ENCODE data around the gene SMG7.
"Not testable (repeated sequence)": the region's sequence is repeated elsewhere in the genome, so short reads cannot be mapped to it uniquely, and the experiment has no call there.

Gene SMG7, protein sequence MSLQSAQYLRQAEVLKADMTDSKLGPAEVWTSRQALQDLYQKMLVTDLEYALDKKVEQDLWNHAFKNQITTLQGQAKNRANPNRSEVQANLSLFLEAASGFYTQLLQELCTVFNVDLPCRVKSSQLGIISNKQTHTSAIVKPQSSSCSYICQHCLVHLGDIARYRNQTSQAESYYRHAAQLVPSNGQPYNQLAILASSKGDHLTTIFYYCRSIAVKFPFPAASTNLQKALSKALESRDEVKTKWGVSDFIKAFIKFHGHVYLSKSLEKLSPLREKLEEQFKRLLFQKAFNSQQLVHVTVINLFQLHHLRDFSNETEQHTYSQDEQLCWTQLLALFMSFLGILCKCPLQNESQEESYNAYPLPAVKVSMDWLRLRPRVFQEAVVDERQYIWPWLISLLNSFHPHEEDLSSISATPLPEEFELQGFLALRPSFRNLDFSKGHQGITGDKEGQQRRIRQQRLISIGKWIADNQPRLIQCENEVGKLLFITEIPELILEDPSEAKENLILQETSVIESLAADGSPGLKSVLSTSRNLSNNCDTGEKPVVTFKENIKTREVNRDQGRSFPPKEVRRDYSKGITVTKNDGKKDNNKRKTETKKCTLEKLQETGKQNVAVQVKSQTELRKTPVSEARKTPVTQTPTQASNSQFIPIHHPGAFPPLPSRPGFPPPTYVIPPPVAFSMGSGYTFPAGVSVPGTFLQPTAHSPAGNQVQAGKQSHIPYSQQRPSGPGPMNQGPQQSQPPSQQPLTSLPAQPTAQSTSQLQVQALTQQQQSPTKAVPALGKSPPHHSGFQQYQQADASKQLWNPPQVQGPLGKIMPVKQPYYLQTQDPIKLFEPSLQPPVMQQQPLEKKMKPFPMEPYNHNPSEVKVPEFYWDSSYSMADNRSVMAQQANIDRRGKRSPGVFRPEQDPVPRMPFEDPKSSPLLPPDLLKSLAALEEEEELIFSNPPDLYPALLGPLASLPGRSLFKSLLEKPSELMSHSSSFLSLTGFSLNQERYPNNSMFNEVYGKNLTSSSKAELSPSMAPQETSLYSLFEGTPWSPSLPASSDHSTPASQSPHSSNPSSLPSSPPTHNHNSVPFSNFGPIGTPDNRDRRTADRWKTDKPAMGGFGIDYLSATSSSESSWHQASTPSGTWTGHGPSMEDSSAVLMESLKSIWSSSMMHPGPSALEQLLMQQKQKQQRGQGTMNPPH

GRCh38 chr1:183472488-183473216, at the start of gene SMG7:
Gene SMG7 (plus strand): TSS chr1:183472499. CDS start chr1:183472621, 122 bp downstream.
- no peak for DNase-seq (ENCODE audit: low read depth)

DNA sequence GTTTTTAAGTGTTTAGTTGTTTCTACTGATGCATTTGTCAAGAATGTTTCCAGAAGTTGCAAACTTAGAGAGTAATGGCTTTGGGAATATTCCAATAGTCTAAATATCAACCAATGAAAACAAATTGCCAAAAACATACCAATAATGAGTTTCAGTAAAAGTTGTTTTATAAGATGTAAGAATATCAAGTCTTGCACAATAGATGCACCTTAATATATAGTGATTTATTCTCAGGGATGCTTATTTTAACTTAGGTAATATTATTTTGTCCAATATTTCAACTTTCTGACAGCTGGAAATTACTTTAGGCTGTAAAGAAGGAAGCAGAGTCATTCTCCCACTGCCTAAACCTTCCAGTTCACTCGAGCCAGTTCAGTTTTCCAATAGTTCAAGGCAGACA, 48.8 kb upstream of the SMG7 start:
- no peak for DNase-seq (ENCODE audit: low read depth)

- no peak for DNase-seq (ENCODE audit: low read depth)
Observed at GRCh38 chr1:183424691-183425090, 47.6 kb upstream of the SMG7 start.

DNA sequence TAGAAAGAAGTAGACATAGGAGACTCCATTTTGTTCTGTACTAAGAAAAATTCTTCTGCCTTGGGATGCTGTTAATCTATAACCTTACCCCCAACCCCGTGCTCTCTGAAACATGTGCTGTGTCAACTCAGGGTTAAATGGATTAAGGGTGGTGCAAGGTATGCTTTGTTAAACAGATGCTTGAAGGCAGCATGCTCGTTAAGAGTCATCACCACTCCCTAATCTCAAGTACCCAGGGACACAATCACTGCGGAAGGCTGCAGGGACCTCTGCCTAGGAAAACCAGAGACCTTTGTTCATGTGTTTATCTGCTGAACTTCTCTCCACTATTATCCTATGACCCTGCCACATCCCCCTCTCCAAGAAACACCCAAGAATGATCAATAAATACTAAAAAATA, 44.7 kb upstream of the SMG7 start:
- DNase-seq (ENCODE audit: low read depth) = not testable (repeated sequence)

DNA sequence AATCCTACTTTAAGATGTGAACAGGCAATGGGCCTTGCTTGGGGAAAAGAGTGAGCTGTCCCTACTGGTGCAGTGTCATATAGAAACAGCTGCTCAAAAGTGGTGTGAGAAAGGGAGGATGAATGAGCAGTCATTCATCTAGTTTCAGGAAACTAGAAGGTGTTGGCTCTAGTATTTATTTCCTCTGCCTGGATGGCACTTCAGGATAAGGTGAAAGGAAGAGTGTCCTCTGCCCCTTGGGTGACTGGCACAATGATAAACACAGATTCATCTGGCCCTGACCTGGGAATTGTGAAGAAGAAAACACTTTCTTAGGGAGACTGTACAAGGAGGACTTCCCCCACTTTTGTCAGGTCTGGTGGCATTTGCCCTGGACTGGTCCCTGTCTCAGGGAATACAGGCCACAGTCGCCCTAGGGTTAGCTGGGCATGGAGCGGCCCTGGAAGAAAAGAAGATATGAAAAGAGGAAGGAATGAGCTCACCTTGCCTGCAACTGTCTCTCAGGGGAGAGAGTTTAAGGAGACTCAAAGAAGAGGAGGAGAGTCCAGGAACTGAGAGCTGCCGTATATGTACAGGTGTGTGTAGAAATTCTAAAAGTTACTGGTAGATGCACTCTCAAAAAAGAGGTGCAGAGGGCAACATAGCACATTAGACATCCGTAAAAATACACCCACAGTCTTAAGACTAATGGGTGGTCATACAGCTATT, 40.3 kb upstream of the SMG7 start:
- DNase-seq (ENCODE audit: low read depth) = no peak

- no peak for DNase-seq (ENCODE audit: low read depth)
Observed at GRCh38 chr1:183432548-183432875, 39.8 kb upstream of the SMG7 start.

- DNase-seq (ENCODE audit: low read depth) = no peak
Observed at GRCh38 chr1:183433703-183434102, 38.6 kb upstream of the SMG7 start.

GRCh38 chr1:183435497-183435896, 36.8 kb upstream of the SMG7 start:
- DNase-seq (ENCODE audit: low read depth) = no peak

DNA sequence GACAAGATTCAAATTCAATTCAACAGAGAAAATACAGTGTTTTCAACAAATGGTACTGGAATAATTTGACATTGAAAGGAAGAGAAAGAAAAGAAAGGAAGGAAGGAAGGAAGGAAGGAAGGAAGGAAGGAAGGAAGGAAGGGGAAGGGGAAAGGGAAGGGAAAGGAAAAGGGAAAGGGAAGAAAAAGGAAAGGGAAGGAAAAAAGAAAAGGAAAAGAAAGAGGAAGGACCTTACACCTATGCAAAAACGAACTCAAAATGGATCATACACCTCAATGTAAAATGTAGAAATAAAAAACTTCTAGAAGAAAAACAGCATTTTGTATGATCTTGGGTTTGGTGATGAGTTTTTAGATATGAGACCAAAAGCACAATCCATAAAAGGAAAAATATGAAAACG, 34.2 kb upstream of the SMG7 start:
- DNase-seq (ENCODE audit: low read depth) = no peak

GRCh38 chr1:183443011-183443410, 29.3 kb upstream of the SMG7 start:
- no peak for DNase-seq (ENCODE audit: low read depth)

- no peak for DNase-seq (ENCODE audit: low read depth)
Observed at GRCh38 chr1:183443466-183443865, 28.8 kb upstream of the SMG7 start.

DNA sequence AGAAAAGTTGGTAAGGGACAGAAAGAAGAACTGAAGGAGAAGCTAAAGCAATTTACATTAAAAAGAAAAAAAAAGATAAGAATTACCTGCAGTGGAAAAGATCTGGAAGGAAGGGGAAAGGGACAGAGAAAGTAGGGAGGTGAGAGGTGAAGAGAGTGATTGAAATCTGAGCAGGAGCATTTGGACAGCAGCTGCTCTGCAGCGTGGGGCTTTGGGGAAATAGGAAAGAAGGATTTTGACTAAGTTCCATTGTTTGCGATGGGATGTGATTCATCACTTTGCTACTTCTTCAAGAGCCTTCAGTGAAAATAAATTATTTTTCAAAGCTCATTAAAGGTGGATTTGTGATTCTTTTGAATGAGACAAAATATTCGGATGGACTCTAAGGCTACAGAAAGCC, 28.1 kb upstream of the SMG7 start:
- no peak for DNase-seq (ENCODE audit: low read depth)

GRCh38 chr1:183449223-183449770, 23.0 kb upstream of the SMG7 start:
- no peak for DNase-seq (ENCODE audit: low read depth)

DNA sequence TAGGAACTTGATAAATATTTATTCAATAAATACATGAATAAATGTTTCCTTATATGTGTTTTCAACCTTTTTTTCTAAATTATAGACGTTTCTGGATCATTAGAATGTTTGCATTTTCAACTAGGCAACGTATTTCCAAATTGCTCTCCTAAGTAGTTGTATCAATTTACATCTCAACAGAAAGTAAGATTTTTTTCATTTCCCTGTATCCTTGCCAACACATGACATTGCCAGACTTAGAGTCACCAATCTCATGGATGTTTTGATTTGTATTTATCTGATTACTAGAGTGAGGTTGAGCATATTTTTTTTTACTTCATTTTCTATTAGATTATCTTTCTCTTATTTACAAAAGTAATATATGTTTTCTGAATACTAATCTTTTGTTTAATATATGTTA, 22.2 kb upstream of the SMG7 start:
- DNase-seq (ENCODE audit: low read depth) = no peak

DNA sequence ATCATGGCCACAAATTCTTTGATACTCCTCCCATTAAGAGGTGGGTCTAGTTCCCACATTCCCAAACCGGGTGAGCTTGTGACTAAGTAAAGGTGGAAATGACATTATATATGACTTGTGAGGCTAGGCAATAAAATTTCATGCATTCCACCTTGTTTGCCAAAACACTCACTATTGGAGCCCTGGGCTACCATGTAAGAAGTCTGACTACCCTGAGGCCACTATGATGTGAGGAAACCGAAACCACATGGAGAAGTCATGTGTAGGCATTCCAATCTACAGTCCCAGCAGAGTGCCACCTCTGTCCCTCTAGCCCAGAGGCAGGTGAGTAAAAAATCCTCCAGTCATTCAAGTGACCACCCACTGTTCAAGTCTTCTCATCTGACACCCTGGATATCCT, 17.9 kb upstream of the SMG7 start:
- no peak for DNase-seq (ENCODE audit: low read depth)

DNA sequence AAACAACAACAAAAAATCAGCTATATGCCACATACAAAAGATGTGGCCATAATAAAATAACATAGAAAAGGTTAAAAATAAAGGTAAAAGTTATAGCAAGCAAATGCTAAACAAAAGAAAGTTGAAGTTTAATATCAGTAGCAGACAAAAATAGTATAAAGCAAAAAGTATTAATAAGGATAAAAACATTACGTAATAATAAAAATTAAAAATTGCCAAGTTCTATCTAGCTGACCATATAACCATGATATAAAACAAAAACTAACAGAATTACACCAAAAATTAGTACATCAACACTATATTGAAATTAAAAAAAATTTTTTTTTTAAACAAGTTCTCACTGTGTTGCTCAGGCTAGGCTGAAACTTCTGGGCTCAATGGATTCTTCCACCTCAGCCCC, 15.5 kb upstream of the SMG7 start:
- DNase-seq (ENCODE audit: low read depth) = no peak

GRCh38 chr1:183457449-183457848, 14.8 kb upstream of the SMG7 start:
- no peak for DNase-seq (ENCODE audit: low read depth)

GRCh38 chr1:183460596-183460995, 11.7 kb upstream of the SMG7 start:
- DNase-seq (ENCODE audit: low read depth) = no peak

- no peak for DNase-seq (ENCODE audit: low read depth)
Observed at GRCh38 chr1:183461350-183461749, 10.9 kb upstream of the SMG7 start.

GRCh38 chr1:183463566-183463965, 8.7 kb upstream of the SMG7 start:
- no peak for DNase-seq (ENCODE audit: low read depth)

- no peak for DNase-seq (ENCODE audit: low read depth)
Observed at GRCh38 chr1:183466781-183467180, 5.5 kb upstream of the SMG7 start.

Data from fibroblast of the conjunctiva (primary cell).